ENCODE results near the gene CYFIP1.

Gene CYFIP1

GRCh38 chr15:22831473-22831872 lies 148.7 kb downstream of the CYFIP1 start:
- ChIA-PET POLR2A (no interaction called here), CTCF (no interaction called here)
- H3K9me3 ChIP-seq (ENCODE audit: control insufficient read depth, insufficient read depth, low read depth, low read length): no peaks in the 10 kb centered on the region
- TF ChIP-seq ZNF202 (tag by site-specific recombination; IDR thresholded peaks at IDR 0.05; ENCODE audit: borderline replicate concordance) (no peak), ZNF830 (tag by site-specific recombination; IDR thresholded peaks at IDR 0.05; ENCODE audit: low read depth) (no peak), ZNF211 (tag by site-specific recombination; IDR thresholded peaks at IDR 0.05; ENCODE audit: low read depth) (no peak), ZNF19 (tag by site-specific recombination; IDR thresholded peaks at IDR 0.05; ENCODE audit: low read depth) (no peak)
- no peak overlapping the region for H3K27ac ChIP-seq (ENCODE audit: extremely low read depth, low read depth, low read length)
- H3K4me1 ChIP-seq (ENCODE audit: control insufficient read depth, insufficient read depth, low read length): no peaks in the 10 kb centered on the region
- peaks cover 0 to 21% of the 10 kb centered on the region in 2 experiments; a peak in 1 of 3 replicates for H3K36me3 ChIP-seq (ENCODE audit: control insufficient read depth in 2 of 2, insufficient read depth in 1 of 2, low read length in 2 of 2)
- no peak overlapping the region for H3K4me3 ChIP-seq (ENCODE audit: low read depth, low read length)

GRCh38 chr15:22827125-22827524 lies 153.0 kb downstream of the CYFIP1 start:
- Histone ChIP-seq H3K4me1 (ENCODE audit: control insufficient read depth, insufficient read depth, low read length) (no peaks in the 10 kb centered on the region), H3K27ac (ENCODE audit: extremely low read depth, low read depth, low read length) (no peak overlapping the region), H3K9me3 (ENCODE audit: control insufficient read depth, insufficient read depth, low read depth, low read length) (no peaks in the 10 kb centered on the region), H3K4me3 (ENCODE audit: low read depth, low read length) (no peak overlapping the region), H3K36me3 (ENCODE audit: control insufficient read depth in 2 of 2, insufficient read depth in 1 of 2, low read length in 2 of 2) (peaks cover 7 to 47% of the 10 kb centered on the region in 2 experiments; a peak in 1 of 3 replicates)
- ChIA-PET CTCF (no interaction called here), POLR2A (no interaction called here)
- TF ChIP-seq ZNF645 (tag by site-specific recombination; IDR thresholded peaks at IDR 0.05) (no peak), ZNF426 (tag by site-specific recombination; IDR thresholded peaks at IDR 0.05) (no peak)

- ChIA-PET CTCF (no interaction called here), POLR2A (no interaction called here)
- no peak overlapping the region for H3K4me3 ChIP-seq (ENCODE audit: low read depth, low read length)
- H3K4me1 ChIP-seq (ENCODE audit: control insufficient read depth, insufficient read depth, low read length): no peaks in the 10 kb centered on the region
- peaks cover 7 to 57% of the 10 kb centered on the region in 2 experiments; a peak in 2 of 3 replicates for H3K36me3 ChIP-seq (ENCODE audit: control insufficient read depth in 2 of 2, insufficient read depth in 1 of 2, low read length in 2 of 2)
- TF ChIP-seq OVOL3 (tag by site-specific recombination; IDR thresholded peaks at IDR 0.05) (no peak), SCRT2 (tag by site-specific recombination; IDR thresholded peaks at IDR 0.05) (no peak), ZNF37A (tag by site-specific recombination; IDR thresholded peaks at IDR 0.05) (no peak), INSM2 (tag by site-specific recombination; IDR thresholded peaks at IDR 0.05) (no peak), SETDB1 (IDR thresholded peaks at IDR 0.05; ENCODE audit: insufficient read length, low read length) (no peak), ZNF510 (tag by site-specific recombination; IDR thresholded peaks at IDR 0.05; ENCODE audit: insufficient replicate concordance) (no peak), HOXC10 (CRISPR knock-in tag; IDR thresholded peaks at IDR 0.05) (no peak), ZNF837 (tag by site-specific recombination; IDR thresholded peaks at IDR 0.05) (no peak), ZBTB44 (tag by site-specific recombination; IDR thresholded peaks at IDR 0.05) (no peak), EGR2 (tag by site-specific recombination; IDR thresholded peaks at IDR 0.05; ENCODE audit: low read depth) (no peak), ZNF24 (tag by site-specific recombination; IDR thresholded peaks at IDR 0.05) (no peak), ZXDB (tag by site-specific recombination; IDR thresholded peaks at IDR 0.05) (no peak), ZNF157 (tag by site-specific recombination; IDR thresholded peaks at IDR 0.05) (no peak), ZNF777 (tag by site-specific recombination; IDR thresholded peaks at IDR 0.05; ENCODE audit: borderline replicate concordance) (no peak), KLF9 (tag by site-specific recombination; IDR thresholded peaks at IDR 0.05; ENCODE audit: low read depth) (no peak), ZNF548 (tag by site-specific recombination; IDR thresholded peaks at IDR 0.05) (no peak), ZNF558 (tag by site-specific recombination; IDR thresholded peaks at IDR 0.05) (no peak), TRIM28 (IDR thresholded peaks at IDR 0.05; ENCODE audit: borderline replicate concordance, low read length) (no peak)
- H3K27ac ChIP-seq (ENCODE audit: extremely low read depth, low read depth, low read length): no peak overlapping the region
- H3K9me3 ChIP-seq (ENCODE audit: control insufficient read depth, insufficient read depth, low read depth, low read length): no peaks in the 10 kb centered on the region
Observed at GRCh38 chr15:22823495-22824128, 156.6 kb downstream of the CYFIP1 start.

Measured in HEK293 (cell line).